HFFc6 (cell line): ENCODE results near the gene EYA4. TPM values are rescaled to one million over a fixed set of nuclear protein-coding genes. Genes with fewer than 3 reads are reported as not detected.

Source experiments
- DNase-seq: peaks from one replicate; pipeline ENCODE4 v3.0.0-alpha.2; 2018
- H3K27ac Mint-ChIP-seq: 2 replicates; pipeline ENCODE4 v1.8.0; 2020; ENCODE audit warnings: mild to moderate bottlenecking, mixed read lengths
- H3K27me3 Mint-ChIP-seq: 2 replicates; pipeline ENCODE4 v1.8.0; 2021; ENCODE audit warnings: mild to moderate bottlenecking, moderate library complexity, mixed read lengths; ENCODE audit not compliant: insufficient read depth
- H3K36me3 Mint-ChIP-seq: 2 replicates; pipeline ENCODE4 v1.8.0; 2021; ENCODE audit warnings: low read depth, mixed read lengths
- H3K4me1 Mint-ChIP-seq: 2 replicates; pipeline ENCODE4 v1.8.0; 2020; ENCODE audit warnings: low read depth, mixed read lengths
- H3K4me3 Mint-ChIP-seq: 2 replicates; pipeline ENCODE4 v1.8.0; 2020; ENCODE audit warnings: mild to moderate bottlenecking, moderate library complexity, mixed read lengths
- H3K9me3 Mint-ChIP-seq: 2 replicates; pipeline ENCODE4 v1.8.0; 2020; ENCODE audit warnings: mild to moderate bottlenecking, mixed read lengths
- CTCF ChIP-seq: fragments of 200-600 bp; sonication (generic); IDR thresholded peaks from 2 replicates; pipeline ENCODE4 v1.5.0; 2021; ENCODE audit warnings: antibody characterized with exemption, mild to moderate bottlenecking
- long read RNA-seq: library from polyadenylated mRNA; unstranded; transcript quantifications from one replicate; pipeline ENCODE4 v2.0.0, GENCODE V29; 2019
- total RNA-seq, 6 experiments: library from RNA; stranded (reverse); fragmentation: NEBNext Ultra II Directional; extraction: Animal tissue kit (Norgen Biotek cat#: 25700); gene quantifications; 2 replicates in 1 of 6; 3 replicates in 5 of 6; pipeline ENCODE4 v1.2.3, GENCODE V29; 2021

Gene EYA4
- not detected for total RNA-seq
- long read RNA-seq: 0 reads

GRCh38 chr6:133241086-133241900 is at the start of gene EYA4:
EYA4 (plus strand) TSS chr6:133241357; CDS start chr6:133274781, 33,424 bp downstream.
- H3K36me3 Mint-ChIP-seq: no peaks in the 10 kb centered on the region
- H3K4me3 Mint-ChIP-seq: no peak within 1 kb of the TSS
- no peak for DNase-seq
- H3K9me3 Mint-ChIP-seq: peaks cover 8% of the 10 kb centered on the region
- no peaks in the 10 kb centered on the region for H3K4me1 Mint-ChIP-seq
- H3K27me3 Mint-ChIP-seq: peaks cover 21% of the 10 kb centered on the region; the same call in 1 of the 2 replicates
- H3K27ac Mint-ChIP-seq: no peak within 1 kb of the TSS
- TF ChIP-seq CTCF: no peak

- peaks cover 16% of the 10 kb centered on the region; the same call in 1 of the 2 replicates for H3K9me3 Mint-ChIP-seq
- TF ChIP-seq CTCF: no peak
- no peaks in the 10 kb centered on the region for H3K36me3 Mint-ChIP-seq
- no peak for DNase-seq
- no peaks in the 10 kb centered on the region for H3K27me3 Mint-ChIP-seq
- H3K27ac Mint-ChIP-seq: no peak overlapping the region
- no peak overlapping the region for H3K4me3 Mint-ChIP-seq
- no peaks in the 10 kb centered on the region for H3K4me1 Mint-ChIP-seq
These were observed 47.8 kb upstream of the EYA4 start for GRCh38 chr6:133193396-133193795.

- H3K4me3 Mint-ChIP-seq: no peak overlapping the region
- no peak for DNase-seq
- H3K27ac Mint-ChIP-seq: no peak overlapping the region
- peaks cover 26% of the 10 kb centered on the region for H3K9me3 Mint-ChIP-seq
- no peaks in the 10 kb centered on the region for H3K36me3 Mint-ChIP-seq
- no peaks in the 10 kb centered on the region for H3K27me3 Mint-ChIP-seq
- H3K4me1 Mint-ChIP-seq: no peaks in the 10 kb centered on the region
- TF ChIP-seq CTCF: no peak
These were observed 42.4 kb upstream of the EYA4 start for GRCh38 chr6:133198725-133199124.

GRCh38 chr6:133201231-133201630 is 39.9 kb upstream of the EYA4 start:
- H3K27ac Mint-ChIP-seq: no peak overlapping the region
- DNase-seq: no peak
- no peaks in the 10 kb centered on the region for H3K36me3 Mint-ChIP-seq
- no peak for TF ChIP-seq CTCF
- H3K27me3 Mint-ChIP-seq: peaks cover 2% of the 10 kb centered on the region; the same call in 1 of the 2 replicates
- no peaks in the 10 kb centered on the region for H3K4me1 Mint-ChIP-seq
- H3K9me3 Mint-ChIP-seq: peaks cover 22% of the 10 kb centered on the region
- H3K4me3 Mint-ChIP-seq: no peak overlapping the region

GRCh38 chr6:133202610-133203343 is 38.4 kb upstream of the EYA4 start:
- Mint-ChIP-seq H3K4me3 (no peak overlapping the region), H3K27me3 (peaks cover 2% of the 10 kb centered on the region; the same call in 1 of the 2 replicates), H3K36me3 (no peaks in the 10 kb centered on the region), H3K9me3 (peaks cover 19% of the 10 kb centered on the region), H3K27ac (no peak overlapping the region), H3K4me1 (no peaks in the 10 kb centered on the region)
- no peak for DNase-seq
- TF ChIP-seq CTCF: no peak
